Measurements from ENCODE around the gene PSMA8.

DNA sequence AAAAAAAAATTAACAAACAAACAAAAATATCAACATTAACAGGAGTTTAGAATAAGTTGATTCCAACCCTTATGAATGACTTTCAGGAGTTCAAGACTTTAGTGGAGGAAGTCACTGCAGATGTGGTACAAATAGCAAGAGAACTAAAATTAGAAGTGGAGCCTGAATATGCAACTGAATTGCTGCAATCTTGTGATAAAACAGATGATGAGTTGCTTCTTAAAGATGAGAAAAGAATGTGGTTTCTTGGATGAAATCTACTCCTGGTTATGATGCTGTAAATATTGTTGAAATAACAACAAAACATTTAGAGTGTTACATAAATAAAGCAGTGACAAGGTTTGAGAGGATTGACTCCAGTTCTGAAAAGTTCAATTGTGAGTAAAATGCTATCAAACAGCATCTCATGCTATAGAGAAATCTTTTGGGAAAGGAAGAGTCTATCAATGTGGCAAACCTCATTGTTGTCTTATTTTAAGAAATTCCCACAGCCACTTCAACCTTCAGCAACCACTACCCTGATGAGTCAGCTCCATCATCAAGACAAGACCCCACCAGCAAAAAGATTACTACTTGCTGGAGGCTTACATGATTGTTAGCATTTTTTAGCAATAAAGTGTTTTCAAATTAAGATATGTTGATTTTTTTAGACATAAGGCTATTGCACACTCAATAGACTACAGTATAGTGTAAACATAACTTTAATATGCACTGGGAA, 49.9 kb downstream of the PSMA8 start:
- TF ChIP-seq, protein P1, sequence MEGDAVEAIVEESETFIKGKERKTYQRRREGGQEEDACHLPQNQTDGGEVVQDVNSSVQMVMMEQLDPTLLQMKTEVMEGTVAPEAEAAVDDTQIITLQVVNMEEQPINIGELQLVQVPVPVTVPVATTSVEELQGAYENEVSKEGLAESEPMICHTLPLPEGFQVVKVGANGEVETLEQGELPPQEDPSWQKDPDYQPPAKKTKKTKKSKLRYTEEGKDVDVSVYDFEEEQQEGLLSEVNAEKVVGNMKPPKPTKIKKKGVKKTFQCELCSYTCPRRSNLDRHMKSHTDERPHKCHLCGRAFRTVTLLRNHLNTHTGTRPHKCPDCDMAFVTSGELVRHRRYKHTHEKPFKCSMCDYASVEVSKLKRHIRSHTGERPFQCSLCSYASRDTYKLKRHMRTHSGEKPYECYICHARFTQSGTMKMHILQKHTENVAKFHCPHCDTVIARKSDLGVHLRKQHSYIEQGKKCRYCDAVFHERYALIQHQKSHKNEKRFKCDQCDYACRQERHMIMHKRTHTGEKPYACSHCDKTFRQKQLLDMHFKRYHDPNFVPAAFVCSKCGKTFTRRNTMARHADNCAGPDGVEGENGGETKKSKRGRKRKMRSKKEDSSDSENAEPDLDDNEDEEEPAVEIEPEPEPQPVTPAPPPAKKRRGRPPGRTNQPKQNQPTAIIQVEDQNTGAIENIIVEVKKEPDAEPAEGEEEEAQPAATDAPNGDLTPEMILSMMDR (IDR thresholded peaks at IDR 0.05): no peak
- TF ChIP-seq POLR2A (IDR thresholded peaks at IDR 0.05): no peak

All from esophagus squamous epithelium (tissue), 4 donors.